ENCODE measurements around the gene XPA. TPM values are rescaled to one million over a fixed set of nuclear protein-coding genes. Genes with fewer than 3 reads are reported as not detected.
A peak's percentile ranks its signal among the peaks of the same experiment; 100 is the strongest.

Gene XPA
- total RNA-seq, 1 donor from 2014 or later: 10.2 TPM

DNA sequence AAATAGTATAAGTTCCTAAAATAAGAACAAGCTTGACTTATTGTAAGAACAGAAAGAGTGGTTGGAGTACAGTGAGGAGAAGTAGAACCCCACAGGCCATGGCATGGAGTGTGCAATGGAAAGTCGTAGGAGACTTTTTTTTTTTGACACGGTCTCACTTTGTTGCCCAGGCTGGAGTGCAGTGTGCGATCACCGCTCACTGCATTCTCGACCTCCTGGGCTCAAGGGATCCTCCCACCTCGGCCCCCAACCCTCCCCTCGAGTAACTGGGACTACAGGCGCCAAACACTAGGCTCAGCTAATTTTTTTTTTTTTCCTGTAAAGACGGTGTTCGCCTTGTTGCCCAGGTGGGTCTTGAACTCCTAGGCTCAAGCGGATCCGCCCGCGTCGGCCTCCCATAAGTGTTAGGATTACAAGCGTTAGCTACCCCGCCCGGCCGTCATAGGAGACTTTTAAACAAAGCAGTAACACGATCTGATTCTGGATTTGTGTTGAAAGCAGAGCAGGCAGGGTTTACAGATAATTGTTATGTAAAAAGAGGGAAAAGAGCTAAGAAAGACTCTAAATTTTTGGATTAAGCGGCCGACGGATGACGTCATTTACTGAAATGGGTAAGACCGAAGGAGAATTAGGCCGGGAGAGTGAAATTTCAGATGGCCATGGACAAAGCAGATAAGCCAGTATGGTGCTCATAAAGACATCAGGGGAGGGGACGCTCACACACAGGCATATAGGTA is 64.7 kb downstream of the XPA start:
- Mint-ChIP-seq H3K4me3 (ENCODE audit: unreplicated experiment) (peak overlapping the region; percentile 85), H3K36me3 (ENCODE audit: low read depth) (no peaks in the 10 kb centered on the region), H3K27me3 (ENCODE audit: low read depth) (no peaks in the 10 kb centered on the region), H3K27ac (ENCODE audit: unreplicated experiment) (peak overlapping the region; percentile 100), H3K9me3 (ENCODE audit: low read depth) (no peaks in the 10 kb centered on the region), H3K4me1 (ENCODE audit: low read depth) (peaks cover 39% of the 10 kb centered on the region)
- DNase-seq (ENCODE audit: low spot score): no peak
- TF ChIP-seq, protein P1, sequence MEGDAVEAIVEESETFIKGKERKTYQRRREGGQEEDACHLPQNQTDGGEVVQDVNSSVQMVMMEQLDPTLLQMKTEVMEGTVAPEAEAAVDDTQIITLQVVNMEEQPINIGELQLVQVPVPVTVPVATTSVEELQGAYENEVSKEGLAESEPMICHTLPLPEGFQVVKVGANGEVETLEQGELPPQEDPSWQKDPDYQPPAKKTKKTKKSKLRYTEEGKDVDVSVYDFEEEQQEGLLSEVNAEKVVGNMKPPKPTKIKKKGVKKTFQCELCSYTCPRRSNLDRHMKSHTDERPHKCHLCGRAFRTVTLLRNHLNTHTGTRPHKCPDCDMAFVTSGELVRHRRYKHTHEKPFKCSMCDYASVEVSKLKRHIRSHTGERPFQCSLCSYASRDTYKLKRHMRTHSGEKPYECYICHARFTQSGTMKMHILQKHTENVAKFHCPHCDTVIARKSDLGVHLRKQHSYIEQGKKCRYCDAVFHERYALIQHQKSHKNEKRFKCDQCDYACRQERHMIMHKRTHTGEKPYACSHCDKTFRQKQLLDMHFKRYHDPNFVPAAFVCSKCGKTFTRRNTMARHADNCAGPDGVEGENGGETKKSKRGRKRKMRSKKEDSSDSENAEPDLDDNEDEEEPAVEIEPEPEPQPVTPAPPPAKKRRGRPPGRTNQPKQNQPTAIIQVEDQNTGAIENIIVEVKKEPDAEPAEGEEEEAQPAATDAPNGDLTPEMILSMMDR (IDR thresholded peaks at IDR 0.05): no peak

DNA sequence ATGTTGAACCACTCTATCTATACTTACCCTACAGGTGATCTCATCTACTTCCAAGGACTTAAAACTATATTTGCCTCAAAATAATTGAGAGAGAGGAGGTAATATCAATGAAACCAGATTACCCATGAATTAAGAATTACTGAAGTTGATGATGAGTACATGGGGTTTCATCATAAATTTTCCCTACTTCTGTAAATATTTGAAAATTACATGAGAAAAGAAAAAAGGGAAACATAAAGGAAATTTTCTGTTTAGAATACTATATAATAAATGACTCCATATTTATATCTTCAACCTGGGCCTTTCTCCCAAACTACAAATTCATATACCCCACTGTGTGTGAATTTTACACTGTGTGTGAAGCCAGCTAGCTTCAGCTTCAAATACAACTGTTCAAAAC is 66.5 kb downstream of the XPA start:
- TF ChIP-seq, protein P1 (IDR thresholded peaks at IDR 0.05): no peak
- no peaks in the 10 kb centered on the region for H3K9me3 Mint-ChIP-seq (ENCODE audit: low read depth)
- peaks cover 29% of the 10 kb centered on the region for H3K4me1 Mint-ChIP-seq (ENCODE audit: low read depth)
- no peak overlapping the region for H3K4me3 Mint-ChIP-seq (ENCODE audit: unreplicated experiment)
- peaks cover 5% of the 10 kb centered on the region for H3K36me3 Mint-ChIP-seq (ENCODE audit: low read depth)
- H3K27ac Mint-ChIP-seq (ENCODE audit: unreplicated experiment): no peak overlapping the region
- H3K27me3 Mint-ChIP-seq (ENCODE audit: low read depth): no peaks in the 10 kb centered on the region
- no peak for DNase-seq (ENCODE audit: low spot score)

DNA sequence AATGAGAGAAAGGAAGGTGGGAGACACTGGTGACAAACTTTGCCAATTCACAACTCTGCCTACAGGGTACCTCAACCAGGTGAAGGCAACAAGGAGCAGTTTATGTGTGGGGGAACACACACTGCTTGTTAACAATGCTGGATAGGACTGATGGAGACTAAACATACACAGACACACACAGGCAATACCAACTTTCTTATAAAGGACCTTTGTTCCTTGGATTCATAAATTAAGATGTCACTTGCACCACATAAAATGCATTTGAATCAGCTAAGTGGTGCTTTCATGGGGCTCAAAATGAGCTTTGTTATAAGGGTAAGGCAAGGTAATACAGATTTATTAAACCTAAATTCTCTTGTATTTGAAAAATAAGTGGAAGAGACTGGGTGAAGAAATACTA is 68.0 kb downstream of the XPA start:
- Mint-ChIP-seq H3K27me3 (ENCODE audit: low read depth) (no peaks in the 10 kb centered on the region), H3K36me3 (ENCODE audit: low read depth) (peaks cover 7% of the 10 kb centered on the region), H3K27ac (ENCODE audit: unreplicated experiment) (no peak overlapping the region), H3K4me1 (ENCODE audit: low read depth) (peaks cover 16% of the 10 kb centered on the region), H3K4me3 (ENCODE audit: unreplicated experiment) (no peak overlapping the region), H3K9me3 (ENCODE audit: low read depth) (no peaks in the 10 kb centered on the region)
- no peak for DNase-seq (ENCODE audit: low spot score)
- TF ChIP-seq, protein P1 (IDR thresholded peaks at IDR 0.05): no peak

DNA sequence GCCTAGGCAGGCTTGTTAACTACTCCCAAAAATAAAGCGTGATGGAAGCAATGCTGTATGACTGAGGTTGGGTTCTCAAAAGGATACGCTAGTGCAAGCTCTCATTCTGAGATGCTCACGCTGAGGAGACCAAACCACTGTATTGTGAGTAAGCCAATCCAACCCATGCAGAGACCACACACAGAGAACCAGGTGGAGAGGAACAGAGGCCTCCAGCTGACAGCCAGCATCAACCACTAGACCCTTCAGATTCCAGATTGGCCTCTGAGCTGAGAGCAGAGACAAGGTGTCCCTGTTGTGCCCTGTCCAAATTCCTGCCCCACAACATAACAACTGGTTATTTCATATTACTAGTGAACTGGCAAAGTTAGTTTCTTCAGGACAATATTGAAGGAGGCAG is 68.5 kb downstream of the XPA start:
- Mint-ChIP-seq H3K36me3 (ENCODE audit: low read depth) (peaks cover 7% of the 10 kb centered on the region), H3K27me3 (ENCODE audit: low read depth) (no peaks in the 10 kb centered on the region), H3K4me3 (ENCODE audit: unreplicated experiment) (no peak overlapping the region), H3K27ac (ENCODE audit: unreplicated experiment) (no peak overlapping the region), H3K9me3 (ENCODE audit: low read depth) (no peaks in the 10 kb centered on the region), H3K4me1 (ENCODE audit: low read depth) (peaks cover 15% of the 10 kb centered on the region)
- DNase-seq (ENCODE audit: low spot score): no peak
- TF ChIP-seq, protein P1 (IDR thresholded peaks at IDR 0.05): no peak

DNA sequence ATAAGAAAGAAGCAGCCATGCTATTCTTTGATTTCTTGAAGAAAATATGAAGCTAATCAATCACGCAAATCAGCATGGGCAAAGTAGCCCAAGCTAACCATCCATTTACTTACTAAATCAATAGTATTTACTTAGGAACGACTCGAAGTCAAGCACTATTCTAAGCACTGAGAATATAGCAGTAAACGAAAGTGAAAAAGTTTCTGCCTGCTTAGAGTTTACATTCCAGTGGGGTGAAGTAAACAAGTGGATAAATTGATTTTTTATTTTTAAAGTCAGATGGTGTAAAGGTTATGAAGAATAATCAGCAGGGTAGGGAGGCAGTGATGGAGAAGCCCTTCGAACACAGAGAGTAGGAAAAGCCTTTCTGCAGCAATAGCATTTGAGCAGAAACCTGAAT is 69.5 kb downstream of the XPA start:
- Mint-ChIP-seq H3K36me3 (ENCODE audit: low read depth) (peaks cover 8% of the 10 kb centered on the region), H3K9me3 (ENCODE audit: low read depth) (no peaks in the 10 kb centered on the region), H3K4me3 (ENCODE audit: unreplicated experiment) (no peak overlapping the region), H3K4me1 (ENCODE audit: low read depth) (peaks cover 15% of the 10 kb centered on the region), H3K27ac (ENCODE audit: unreplicated experiment) (no peak overlapping the region), H3K27me3 (ENCODE audit: low read depth) (no peaks in the 10 kb centered on the region)
- TF ChIP-seq, protein P1 (IDR thresholded peaks at IDR 0.05): no peak
- no peak for DNase-seq (ENCODE audit: low spot score)

Data from chondrocyte (in vitro differentiated cells).